Measurements from ENCODE around the gene SCN7A.

Gene SCN7A

DNA sequence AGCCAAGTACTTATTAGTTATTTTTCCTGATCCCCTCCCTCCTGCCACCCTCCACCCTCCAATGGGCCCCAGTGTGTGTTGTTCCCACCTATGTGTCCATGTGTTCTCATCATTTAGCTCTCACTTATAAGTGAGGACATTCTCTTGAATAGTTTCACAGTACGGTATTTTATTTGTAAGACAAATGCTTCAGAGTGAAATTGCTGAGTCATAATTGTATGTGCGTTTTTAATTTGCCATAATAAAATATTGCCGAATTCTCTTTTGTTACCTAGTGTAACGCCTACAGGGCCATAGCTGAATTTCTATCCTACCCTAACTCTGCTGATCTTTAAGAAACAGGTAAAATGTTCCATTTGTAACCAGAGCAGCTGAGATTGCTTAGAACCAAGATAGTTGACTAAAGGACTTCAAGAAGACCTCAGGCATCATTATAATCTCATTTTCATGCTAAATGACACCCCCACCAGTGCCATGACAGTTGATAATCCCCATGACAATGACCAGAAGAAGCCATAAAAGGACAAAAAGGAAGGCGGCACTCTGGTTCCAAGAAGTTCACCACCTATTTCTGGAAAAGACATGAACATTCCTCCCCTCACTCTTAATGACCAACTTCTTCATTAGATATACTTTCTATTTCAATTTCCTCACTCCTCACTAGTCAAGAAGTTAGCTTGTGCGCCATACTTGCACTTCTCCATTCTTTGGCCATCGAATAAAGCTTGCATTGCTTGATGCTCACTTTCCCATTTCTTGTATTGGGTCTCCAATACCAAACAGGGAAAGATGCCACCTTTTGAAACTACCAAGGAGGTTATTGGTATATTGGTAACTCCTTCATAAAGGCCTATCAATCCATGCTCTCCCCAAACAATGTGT lies 136.7 kb downstream of the SCN7A start:
- Histone ChIP-seq H3K9ac (ENCODE audit: low read length) (no peak overlapping the region), H3K9me3 (ENCODE audit: insufficient read depth, low read length) (no peaks in the 10 kb centered on the region), H3K79me2 (ENCODE audit: insufficient read depth, low read length) (no peaks in the 10 kb centered on the region), H3F3A (ENCODE audit: insufficient read depth) (no peaks in the 10 kb centered on the region), H3K27ac (ENCODE audit: low read depth, low read length) (no peak overlapping the region), H3K4me2 (ENCODE audit: low read depth, low read length, poor library complexity, severe bottlenecking) (no peak overlapping the region), H3K9me2 (replicated peaks; ENCODE audit: insufficient read depth, low read length) (no peaks in the 10 kb centered on the region), H3K4me3 (ENCODE audit: insufficient read depth, low read length, poor library complexity, severe bottlenecking) (no peak overlapping the region), H3K36me3 (ENCODE audit: low read length) (no peaks in the 10 kb centered on the region), H4K20me1 (ENCODE audit: low read depth, low read length) (no peaks in the 10 kb centered on the region), H2AFZ (ENCODE audit: low read depth, low read length, severe bottlenecking) (no peak overlapping the region), H3K27me3 (ENCODE audit: low read length) (no peaks in the 10 kb centered on the region)
- TF ChIP-seq, protein P1, sequence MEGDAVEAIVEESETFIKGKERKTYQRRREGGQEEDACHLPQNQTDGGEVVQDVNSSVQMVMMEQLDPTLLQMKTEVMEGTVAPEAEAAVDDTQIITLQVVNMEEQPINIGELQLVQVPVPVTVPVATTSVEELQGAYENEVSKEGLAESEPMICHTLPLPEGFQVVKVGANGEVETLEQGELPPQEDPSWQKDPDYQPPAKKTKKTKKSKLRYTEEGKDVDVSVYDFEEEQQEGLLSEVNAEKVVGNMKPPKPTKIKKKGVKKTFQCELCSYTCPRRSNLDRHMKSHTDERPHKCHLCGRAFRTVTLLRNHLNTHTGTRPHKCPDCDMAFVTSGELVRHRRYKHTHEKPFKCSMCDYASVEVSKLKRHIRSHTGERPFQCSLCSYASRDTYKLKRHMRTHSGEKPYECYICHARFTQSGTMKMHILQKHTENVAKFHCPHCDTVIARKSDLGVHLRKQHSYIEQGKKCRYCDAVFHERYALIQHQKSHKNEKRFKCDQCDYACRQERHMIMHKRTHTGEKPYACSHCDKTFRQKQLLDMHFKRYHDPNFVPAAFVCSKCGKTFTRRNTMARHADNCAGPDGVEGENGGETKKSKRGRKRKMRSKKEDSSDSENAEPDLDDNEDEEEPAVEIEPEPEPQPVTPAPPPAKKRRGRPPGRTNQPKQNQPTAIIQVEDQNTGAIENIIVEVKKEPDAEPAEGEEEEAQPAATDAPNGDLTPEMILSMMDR (IDR thresholded peaks at IDR 0.05; ENCODE audit: insufficient read depth, low read length, poor library complexity, severe bottlenecking), result no peak
- TF ChIP-seq EZH2phosphoT487 (conservative IDR thresholded peaks at IDR 0.05; ENCODE audit: low read length), result no peak
